Liver (tissue), 3 donors: ENCODE data around the gene NECTIN4.

Experiments
- ATF3 ChIP-seq: IDR thresholded peaks from 2 replicates; pipeline ENCODE4 v1.6.1; 2016; ENCODE audit warnings: antibody characterized with exemption
- FOXA1 ChIP-seq: IDR thresholded peaks from 2 replicates; pipeline ENCODE4 v1.6.1; 2016; ENCODE audit warnings: antibody characterized with exemption
- NR2F2 ChIP-seq: IDR thresholded peaks from 2 replicates; pipeline ENCODE4 v1.6.1; 2016; ENCODE audit warnings: antibody characterized with exemption
- RAD21 ChIP-seq, 2 donors: IDR thresholded peaks; 2 replicates each; pipeline ENCODE4 v1.6.1; 2016; ENCODE audit warnings: antibody characterized with exemption in 2 of 2, mild to moderate bottlenecking in 2 of 2
- TF ChIP-seq, protein P1 (sequence below): fragments of 150-350 bp; IDR thresholded peaks from 2 replicates; pipeline ENCODE4 v1.5.1; 2017; ENCODE audit warnings: improper control_type of control experiment, low read depth, low read length; ENCODE audit not compliant: missing input control
- donor health status: healthy.
- donor health status: healthy.

GRCh38 chr1:161086457-161086856 is 2.9 kb downstream of the NECTIN4 start:
- TF ChIP-seq, protein P1, sequence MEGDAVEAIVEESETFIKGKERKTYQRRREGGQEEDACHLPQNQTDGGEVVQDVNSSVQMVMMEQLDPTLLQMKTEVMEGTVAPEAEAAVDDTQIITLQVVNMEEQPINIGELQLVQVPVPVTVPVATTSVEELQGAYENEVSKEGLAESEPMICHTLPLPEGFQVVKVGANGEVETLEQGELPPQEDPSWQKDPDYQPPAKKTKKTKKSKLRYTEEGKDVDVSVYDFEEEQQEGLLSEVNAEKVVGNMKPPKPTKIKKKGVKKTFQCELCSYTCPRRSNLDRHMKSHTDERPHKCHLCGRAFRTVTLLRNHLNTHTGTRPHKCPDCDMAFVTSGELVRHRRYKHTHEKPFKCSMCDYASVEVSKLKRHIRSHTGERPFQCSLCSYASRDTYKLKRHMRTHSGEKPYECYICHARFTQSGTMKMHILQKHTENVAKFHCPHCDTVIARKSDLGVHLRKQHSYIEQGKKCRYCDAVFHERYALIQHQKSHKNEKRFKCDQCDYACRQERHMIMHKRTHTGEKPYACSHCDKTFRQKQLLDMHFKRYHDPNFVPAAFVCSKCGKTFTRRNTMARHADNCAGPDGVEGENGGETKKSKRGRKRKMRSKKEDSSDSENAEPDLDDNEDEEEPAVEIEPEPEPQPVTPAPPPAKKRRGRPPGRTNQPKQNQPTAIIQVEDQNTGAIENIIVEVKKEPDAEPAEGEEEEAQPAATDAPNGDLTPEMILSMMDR: no peak
- TF ChIP-seq ATF3 (no peak), FOXA1 (no peak), RAD21 (IDR thresholded peaks at IDR 0.05) (no peak), NR2F2 (no peak)
